ENCODE results near the gene ARL15. TPM values are rescaled to one million over a fixed set of nuclear protein-coding genes. Genes with fewer than 3 reads are reported as not detected.
"Not testable (repeated sequence)": the region's sequence is repeated elsewhere in the genome, so short reads cannot be mapped to it uniquely, and the experiment has no call there.

Gene ARL15
- polyA plus RNA-seq, 2 donors: 4.0 to 7.8 TPM

DNA sequence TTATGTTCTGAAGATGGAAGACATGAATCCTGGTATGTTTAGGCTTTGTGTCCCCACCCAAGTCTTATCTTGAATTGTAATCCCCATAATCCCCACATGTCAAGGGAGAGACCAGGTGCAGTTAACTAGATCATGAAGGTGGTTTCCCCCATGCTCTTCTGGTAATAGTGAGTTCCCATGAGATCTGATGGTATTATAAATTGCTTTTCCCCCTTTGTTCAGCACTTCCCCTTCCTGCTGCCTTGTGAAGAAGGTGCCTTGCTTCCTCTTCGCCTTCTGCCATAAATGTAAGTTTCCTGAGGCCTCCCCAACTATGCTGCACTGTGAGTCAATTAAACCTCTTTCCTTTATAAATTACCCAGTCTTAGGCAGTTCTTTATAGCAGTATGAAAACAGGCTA lies 229.0 kb downstream of the ARL15 start:
- H3K4me3 ChIP-seq (ENCODE audit: low read depth in 1 of 2, low read length in 2 of 2): no peak overlapping the region
- WGBS, 2 donors: 86 to 95% methylated on average over 1 of the region's 1 CpG
- no peak overlapping the region for H3K27ac ChIP-seq (ENCODE audit: low read depth in 2 of 2, low read length in 1 of 2)
- H3K9me3 ChIP-seq (ENCODE audit: control insufficient read depth in 2 of 2, insufficient read depth in 1 of 2, low read depth in 1 of 2, low read length in 1 of 2): no peaks in the 10 kb centered on the region
- H3K4me1 ChIP-seq (ENCODE audit: control insufficient read depth in 2 of 2, insufficient read depth in 2 of 2, low read length in 1 of 2): no peaks in the 10 kb centered on the region
- H3K36me3 ChIP-seq (ENCODE audit: control insufficient read depth in 2 of 2, insufficient read depth in 2 of 2, low read length in 1 of 2): no peaks in the 10 kb centered on the region
- no peaks in the 10 kb centered on the region for H3K27me3 ChIP-seq (ENCODE audit: control insufficient read depth in 1 of 2, insufficient read depth in 2 of 2, low read length in 2 of 2)

DNA sequence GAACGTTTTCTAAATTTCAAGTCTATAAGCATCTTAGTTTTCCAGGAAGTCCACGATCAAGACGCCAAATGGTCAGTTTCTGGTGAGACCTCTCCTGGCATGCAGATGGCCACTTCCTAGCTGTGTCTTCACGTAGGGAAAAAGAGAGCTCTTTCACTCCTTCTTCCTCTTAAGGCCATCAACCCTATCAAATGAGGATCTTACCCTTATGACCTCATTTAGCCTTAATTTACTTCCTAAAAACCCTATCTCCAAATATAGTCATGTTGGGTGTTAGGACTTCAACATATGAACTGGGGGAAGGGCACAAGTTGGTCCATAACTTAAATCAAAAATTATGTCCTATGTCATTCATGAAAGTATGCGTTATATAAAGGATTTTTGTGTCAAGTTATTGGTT lies 229.5 kb downstream of the ARL15 start:
- Histone ChIP-seq H3K27ac (ENCODE audit: low read depth in 2 of 2, low read length in 1 of 2) (no peak overlapping the region), H3K4me1 (ENCODE audit: control insufficient read depth in 2 of 2, insufficient read depth in 2 of 2, low read length in 1 of 2) (no peaks in the 10 kb centered on the region), H3K9me3 (ENCODE audit: control insufficient read depth in 2 of 2, insufficient read depth in 1 of 2, low read depth in 1 of 2, low read length in 1 of 2) (no peaks in the 10 kb centered on the region), H3K4me3 (ENCODE audit: low read depth in 1 of 2, low read length in 2 of 2) (no peak overlapping the region), H3K27me3 (ENCODE audit: control insufficient read depth in 1 of 2, insufficient read depth in 2 of 2, low read length in 2 of 2) (no peaks in the 10 kb centered on the region), H3K36me3 (ENCODE audit: control insufficient read depth in 2 of 2, insufficient read depth in 2 of 2, low read length in 1 of 2) (no peaks in the 10 kb centered on the region)
- WGBS, 2 donors: 90 to 92% methylated on average over 5 of the region's 5 CpGs

DNA sequence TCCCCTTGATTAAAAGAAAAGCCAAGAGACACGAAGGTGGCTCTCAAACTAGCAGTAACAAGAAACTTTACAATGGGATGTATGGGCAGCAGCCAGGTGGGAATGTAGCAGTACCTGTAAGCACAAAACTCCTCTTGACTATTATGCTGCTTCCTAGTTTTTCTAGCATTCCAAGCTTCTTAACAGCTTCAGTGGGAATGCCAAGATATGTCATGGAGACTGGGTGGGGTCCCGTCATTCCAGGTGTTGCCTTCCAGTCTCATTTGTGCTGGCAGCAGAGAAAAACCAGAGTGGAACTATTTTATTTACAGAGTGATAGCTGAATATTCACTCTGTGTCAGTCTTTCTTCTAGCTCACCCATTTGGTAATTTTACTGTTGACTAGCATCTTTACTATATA lies 236.6 kb downstream of the ARL15 start:
- Histone ChIP-seq H3K27ac (ENCODE audit: low read depth in 2 of 2, low read length in 1 of 2) (no peak overlapping the region), H3K9me3 (ENCODE audit: control insufficient read depth in 2 of 2, insufficient read depth in 1 of 2, low read depth in 1 of 2, low read length in 1 of 2) (no peaks in the 10 kb centered on the region), H3K4me3 (ENCODE audit: low read depth in 1 of 2, low read length in 2 of 2) (no peak overlapping the region), H3K4me1 (ENCODE audit: control insufficient read depth in 2 of 2, insufficient read depth in 2 of 2, low read length in 1 of 2) (no peaks in the 10 kb centered on the region), H3K27me3 (ENCODE audit: control insufficient read depth in 1 of 2, insufficient read depth in 2 of 2, low read length in 2 of 2) (no peaks in the 10 kb centered on the region), H3K36me3 (ENCODE audit: control insufficient read depth in 2 of 2, insufficient read depth in 2 of 2, low read length in 1 of 2) (no peaks in the 10 kb centered on the region)
- WGBS, 2 donors: 44 to 57% methylated on average over 2 of the region's 2 CpGs

DNA sequence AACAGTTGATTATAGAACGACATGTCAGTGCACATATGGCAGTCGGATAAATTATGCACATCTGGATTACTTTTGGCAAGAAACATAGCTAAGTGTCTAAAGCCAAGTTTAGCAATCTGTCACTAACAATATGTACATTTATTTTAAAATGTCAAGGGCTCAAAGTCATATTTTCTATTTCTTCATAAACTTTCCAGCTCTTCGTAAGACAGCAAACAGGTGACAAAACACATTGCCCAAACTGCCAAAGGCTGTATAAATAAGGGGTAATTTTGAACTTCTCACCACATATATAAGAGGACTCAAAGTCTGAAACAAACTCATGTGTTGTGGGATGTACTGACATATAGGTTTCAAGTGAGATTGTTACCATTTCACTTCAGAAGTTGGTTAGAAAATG lies 237.2 kb downstream of the ARL15 start:
- Histone ChIP-seq H3K9me3 (ENCODE audit: control insufficient read depth in 2 of 2, insufficient read depth in 1 of 2, low read depth in 1 of 2, low read length in 1 of 2) (no peaks in the 10 kb centered on the region), H3K27ac (ENCODE audit: low read depth in 2 of 2, low read length in 1 of 2) (no peak overlapping the region), H3K4me3 (ENCODE audit: low read depth in 1 of 2, low read length in 2 of 2) (no peak overlapping the region), H3K4me1 (ENCODE audit: control insufficient read depth in 2 of 2, insufficient read depth in 2 of 2, low read length in 1 of 2) (no peaks in the 10 kb centered on the region), H3K27me3 (ENCODE audit: control insufficient read depth in 1 of 2, insufficient read depth in 2 of 2, low read length in 2 of 2) (no peaks in the 10 kb centered on the region), H3K36me3 (ENCODE audit: control insufficient read depth in 2 of 2, insufficient read depth in 2 of 2, low read length in 1 of 2) (no peaks in the 10 kb centered on the region)
- 34 to 56% methylated on average over 3 of the region's 3 CpGs for WGBS, 2 donors

DNA sequence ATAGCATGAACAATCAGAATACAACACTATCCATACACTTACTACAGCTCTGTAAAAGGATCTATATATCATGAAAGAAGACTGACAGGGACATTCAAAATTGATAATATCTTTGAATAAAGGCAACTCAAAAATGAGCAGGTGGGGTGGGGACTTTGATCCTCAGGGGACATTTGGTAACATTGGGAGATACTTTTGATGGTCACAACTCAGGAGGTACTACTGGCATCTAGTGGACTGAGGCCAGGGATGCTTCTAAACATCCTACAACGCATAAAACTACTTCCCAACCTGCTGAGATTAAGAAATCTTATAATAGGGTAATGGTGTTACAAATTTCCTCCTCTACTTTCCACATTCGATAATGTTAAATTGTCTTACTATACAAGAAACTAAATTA lies 243.9 kb downstream of the ARL15 start:
- H3K4me1 ChIP-seq (ENCODE audit: control insufficient read depth in 2 of 2, insufficient read depth in 2 of 2, low read length in 1 of 2): no peaks in the 10 kb centered on the region
- no peak overlapping the region for H3K4me3 ChIP-seq (ENCODE audit: low read depth in 1 of 2, low read length in 2 of 2)
- no peaks in the 10 kb centered on the region for H3K9me3 ChIP-seq (ENCODE audit: control insufficient read depth in 2 of 2, insufficient read depth in 1 of 2, low read depth in 1 of 2, low read length in 1 of 2)
- 92 to 93% methylated on average over 2 of the region's 2 CpGs for WGBS, 2 donors
- no peak overlapping the region for H3K27ac ChIP-seq (ENCODE audit: low read depth in 2 of 2, low read length in 1 of 2)
- H3K27me3 ChIP-seq (ENCODE audit: control insufficient read depth in 1 of 2, insufficient read depth in 2 of 2, low read length in 2 of 2): no peaks in the 10 kb centered on the region
- H3K36me3 ChIP-seq (ENCODE audit: control insufficient read depth in 2 of 2, insufficient read depth in 2 of 2, low read length in 1 of 2): no peaks in the 10 kb centered on the region

DNA sequence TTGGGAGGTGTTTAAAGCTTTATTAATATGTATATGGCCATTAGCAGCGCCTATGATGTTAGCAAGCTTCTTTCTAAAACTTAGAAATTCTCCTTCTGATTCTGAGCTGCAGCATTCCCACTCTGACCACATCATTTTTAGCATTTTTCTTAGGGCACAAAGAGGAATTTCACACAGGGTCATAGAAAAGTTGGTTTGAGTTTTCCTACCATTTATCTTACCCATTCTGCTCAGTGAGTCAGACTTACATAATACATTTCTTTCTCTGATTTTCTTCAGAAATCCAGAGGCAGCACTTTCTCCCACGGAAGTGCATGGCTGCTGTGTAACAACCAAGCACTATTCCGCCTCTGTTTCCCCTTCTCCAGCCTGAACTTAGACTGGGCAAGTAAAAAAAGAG lies 246.6 kb downstream of the ARL15 start:
- Histone ChIP-seq H3K36me3 (ENCODE audit: control insufficient read depth in 2 of 2, insufficient read depth in 2 of 2, low read length in 1 of 2) (no peaks in the 10 kb centered on the region), H3K27me3 (ENCODE audit: control insufficient read depth in 1 of 2, insufficient read depth in 2 of 2, low read length in 2 of 2) (no peaks in the 10 kb centered on the region), H3K4me1 (ENCODE audit: control insufficient read depth in 2 of 2, insufficient read depth in 2 of 2, low read length in 1 of 2) (no peaks in the 10 kb centered on the region), H3K9me3 (ENCODE audit: control insufficient read depth in 2 of 2, insufficient read depth in 1 of 2, low read depth in 1 of 2, low read length in 1 of 2) (no peaks in the 10 kb centered on the region), H3K4me3 (ENCODE audit: low read depth in 1 of 2, low read length in 2 of 2) (no peak overlapping the region), H3K27ac (ENCODE audit: low read depth in 2 of 2, low read length in 1 of 2) (no peak overlapping the region)
- 79 to 93% methylated on average over 3 of the region's 3 CpGs for WGBS, 2 donors

DNA sequence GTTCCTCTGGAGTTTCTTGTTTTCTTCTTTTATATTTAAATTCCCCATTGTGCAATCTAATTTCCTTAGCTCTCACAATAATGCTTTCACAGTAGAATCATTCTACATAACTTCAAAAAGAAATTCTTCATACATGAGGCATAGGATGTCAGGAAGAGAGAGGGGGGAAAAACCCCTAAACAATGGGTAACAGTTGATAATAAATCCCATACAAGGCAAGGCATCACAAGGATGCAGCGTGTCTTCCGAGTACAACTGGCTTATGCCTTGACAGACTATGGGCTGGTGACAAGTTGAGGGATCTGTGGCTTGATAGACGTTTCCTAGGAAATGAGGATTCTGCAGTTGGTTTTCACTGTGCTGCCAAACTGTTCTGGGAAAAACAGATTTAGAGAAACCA lies 247.4 kb downstream of the ARL15 start:
- Histone ChIP-seq H3K36me3 (ENCODE audit: control insufficient read depth in 2 of 2, insufficient read depth in 2 of 2, low read length in 1 of 2) (no peaks in the 10 kb centered on the region), H3K27ac (ENCODE audit: low read depth in 2 of 2, low read length in 1 of 2) (no peak overlapping the region), H3K9me3 (ENCODE audit: control insufficient read depth in 2 of 2, insufficient read depth in 1 of 2, low read depth in 1 of 2, low read length in 1 of 2) (no peaks in the 10 kb centered on the region), H3K4me1 (ENCODE audit: control insufficient read depth in 2 of 2, insufficient read depth in 2 of 2, low read length in 1 of 2) (no peaks in the 10 kb centered on the region), H3K27me3 (ENCODE audit: control insufficient read depth in 1 of 2, insufficient read depth in 2 of 2, low read length in 2 of 2) (no peaks in the 10 kb centered on the region), H3K4me3 (ENCODE audit: low read depth in 1 of 2, low read length in 2 of 2) (no peak overlapping the region)
- WGBS, 2 donors: 77 to 89% methylated on average over 3 of the region's 3 CpGs

DNA sequence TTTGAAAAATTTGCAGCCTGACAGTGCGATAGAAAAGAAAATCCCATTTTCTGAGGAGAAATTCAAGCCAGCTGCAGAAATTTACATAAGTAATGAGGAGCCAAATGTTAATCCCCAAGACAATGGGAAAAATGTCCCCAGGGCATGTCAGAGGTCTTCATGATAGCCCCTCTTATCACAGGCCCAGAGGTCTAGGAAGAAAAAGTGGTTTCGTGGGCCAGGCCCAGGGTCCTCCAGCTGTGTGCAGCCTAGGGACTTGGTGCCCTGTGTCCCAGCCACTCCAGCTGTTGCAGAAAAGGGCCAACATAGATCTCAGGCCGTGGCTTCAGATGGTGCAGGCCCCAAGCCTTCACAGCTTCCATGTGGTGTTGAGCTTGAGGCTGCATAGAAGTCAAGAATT lies 249.5 kb downstream of the ARL15 start:
- not testable (repeated sequence) for H3K36me3 ChIP-seq (ENCODE audit: control insufficient read depth in 2 of 2, insufficient read depth in 2 of 2, low read length in 1 of 2); H3K27ac ChIP-seq (ENCODE audit: low read depth in 2 of 2, low read length in 1 of 2); H3K4me3 ChIP-seq (ENCODE audit: low read depth in 1 of 2, low read length in 2 of 2); H3K4me1 ChIP-seq (ENCODE audit: control insufficient read depth in 2 of 2, insufficient read depth in 2 of 2, low read length in 1 of 2); H3K27me3 ChIP-seq (ENCODE audit: control insufficient read depth in 1 of 2, insufficient read depth in 2 of 2, low read length in 2 of 2); H3K9me3 ChIP-seq (ENCODE audit: control insufficient read depth in 2 of 2, insufficient read depth in 1 of 2, low read depth in 1 of 2, low read length in 1 of 2)
- 92 to 96% methylated on average over 3 of the region's 3 CpGs for WGBS, 2 donors

DNA sequence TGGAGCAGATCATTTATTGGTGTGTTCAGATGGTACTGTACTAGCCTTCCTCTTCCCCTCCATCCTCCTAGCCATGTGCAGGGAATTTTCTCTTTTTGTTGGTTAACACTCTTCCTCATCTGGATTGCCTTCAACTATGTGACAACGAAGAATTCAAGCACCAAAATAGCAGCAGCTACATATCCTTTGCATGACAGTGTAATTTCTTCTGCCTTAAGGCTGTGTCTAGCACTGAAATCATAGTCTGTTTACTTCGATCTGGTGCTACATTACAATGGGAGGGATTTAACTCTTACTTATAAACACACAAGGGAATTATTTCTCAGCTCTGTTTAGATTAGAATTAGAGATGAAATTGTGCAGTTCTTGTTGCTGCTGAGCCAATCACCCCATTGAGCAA lies 260.4 kb downstream of the ARL15 start:
- H3K36me3 ChIP-seq (ENCODE audit: control insufficient read depth in 2 of 2, insufficient read depth in 2 of 2, low read length in 1 of 2): no peaks in the 10 kb centered on the region
- no peak overlapping the region for H3K4me3 ChIP-seq (ENCODE audit: low read depth in 1 of 2, low read length in 2 of 2)
- no peaks in the 10 kb centered on the region for H3K27me3 ChIP-seq (ENCODE audit: control insufficient read depth in 1 of 2, insufficient read depth in 2 of 2, low read length in 2 of 2)
- H3K9me3 ChIP-seq (ENCODE audit: control insufficient read depth in 2 of 2, insufficient read depth in 1 of 2, low read depth in 1 of 2, low read length in 1 of 2): no peaks in the 10 kb centered on the region
- no peaks in the 10 kb centered on the region for H3K4me1 ChIP-seq (ENCODE audit: control insufficient read depth in 2 of 2, insufficient read depth in 2 of 2, low read length in 1 of 2)
- H3K27ac ChIP-seq (ENCODE audit: low read depth in 2 of 2, low read length in 1 of 2): no peak overlapping the region
- whole genome bisulfite sequencing, 2 donors: 27 to 51% methylated on average over 2 of the region's 2 CpGs

DNA sequence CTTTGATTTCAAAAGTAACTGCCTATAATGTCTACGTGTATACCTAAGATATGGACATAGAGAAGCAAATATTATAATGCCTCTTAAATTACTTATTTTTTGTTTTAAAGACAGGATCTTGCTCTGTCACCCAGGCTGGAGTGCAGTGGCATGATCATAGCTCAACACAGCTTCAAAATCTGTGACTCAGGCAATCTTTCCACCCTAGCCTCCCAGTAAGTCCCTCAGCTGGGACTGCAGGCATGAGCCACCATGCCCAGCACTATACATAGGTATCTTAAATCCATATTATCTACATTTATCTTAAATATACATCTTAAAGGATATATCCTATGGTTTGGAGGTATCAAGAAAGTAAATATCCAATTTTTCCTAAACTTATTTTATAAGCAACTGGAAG lies 261.2 kb downstream of the ARL15 start:
- Histone ChIP-seq H3K9me3 (ENCODE audit: control insufficient read depth in 2 of 2, insufficient read depth in 1 of 2, low read depth in 1 of 2, low read length in 1 of 2) (no peaks in the 10 kb centered on the region), H3K27ac (ENCODE audit: low read depth in 2 of 2, low read length in 1 of 2) (no peak overlapping the region), H3K36me3 (ENCODE audit: control insufficient read depth in 2 of 2, insufficient read depth in 2 of 2, low read length in 1 of 2) (no peaks in the 10 kb centered on the region), H3K4me3 (ENCODE audit: low read depth in 1 of 2, low read length in 2 of 2) (no peak overlapping the region), H3K4me1 (ENCODE audit: control insufficient read depth in 2 of 2, insufficient read depth in 2 of 2, low read length in 1 of 2) (no peaks in the 10 kb centered on the region), H3K27me3 (ENCODE audit: control insufficient read depth in 1 of 2, insufficient read depth in 2 of 2, low read length in 2 of 2) (no peaks in the 10 kb centered on the region)
- 94 to 100% methylated on average over 1 of the region's 1 CpG for WGBS, 2 donors

All from esophagus (tissue), 2 donors.